GM23248 (cell line): Measurements from ENCODE around the gene KLHL41.

Source experiments
- EZH2 ChIP-seq: fragments of 200-600 bp; sonication (generic); IDR thresholded peaks from 2 replicates; pipeline ENCODE4 v1.6.1; 2018; ENCODE audit warnings: antibody characterized with exemption, mild to moderate bottlenecking; ENCODE audit not compliant: insufficient read depth, poor library complexity, severe bottlenecking
- EZH2phosphoT487 ChIP-seq: fragments of 200-600 bp; sonication (generic); IDR thresholded peaks from 2 replicates; pipeline ENCODE4 v1.6.1; 2018; ENCODE audit warnings: antibody characterized with exemption, moderate library complexity, mild to moderate bottlenecking, low read depth; ENCODE audit not compliant: insufficient read depth

DNA sequence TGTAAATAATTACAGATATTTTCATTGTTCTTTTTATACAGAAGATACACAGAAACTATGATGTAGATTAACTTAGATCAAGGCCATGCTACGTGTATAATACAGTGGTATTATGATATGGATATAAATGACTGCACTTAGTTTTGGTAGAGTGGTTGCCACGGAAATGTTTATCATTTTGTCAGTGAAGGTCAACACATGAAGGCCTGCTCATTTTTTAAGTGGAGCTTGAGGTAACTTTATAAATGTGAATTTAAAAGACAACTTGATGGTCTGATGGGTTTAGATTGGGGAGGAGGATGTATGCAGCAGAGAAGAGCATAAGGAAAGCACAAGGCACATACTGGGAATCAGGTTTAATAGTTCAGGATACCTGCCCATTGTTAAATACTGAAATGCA lies 44.6 kb upstream of the KLHL41 start:
- TF ChIP-seq EZH2phosphoT487 (no peak), EZH2 (no peak)
